Measurements from ENCODE around the gene ALG14.
"Not testable (repeated sequence)": the region's sequence is repeated elsewhere in the genome, so short reads cannot be mapped to it uniquely, and the experiment has no call there.

The ALG14 gene

DNA sequence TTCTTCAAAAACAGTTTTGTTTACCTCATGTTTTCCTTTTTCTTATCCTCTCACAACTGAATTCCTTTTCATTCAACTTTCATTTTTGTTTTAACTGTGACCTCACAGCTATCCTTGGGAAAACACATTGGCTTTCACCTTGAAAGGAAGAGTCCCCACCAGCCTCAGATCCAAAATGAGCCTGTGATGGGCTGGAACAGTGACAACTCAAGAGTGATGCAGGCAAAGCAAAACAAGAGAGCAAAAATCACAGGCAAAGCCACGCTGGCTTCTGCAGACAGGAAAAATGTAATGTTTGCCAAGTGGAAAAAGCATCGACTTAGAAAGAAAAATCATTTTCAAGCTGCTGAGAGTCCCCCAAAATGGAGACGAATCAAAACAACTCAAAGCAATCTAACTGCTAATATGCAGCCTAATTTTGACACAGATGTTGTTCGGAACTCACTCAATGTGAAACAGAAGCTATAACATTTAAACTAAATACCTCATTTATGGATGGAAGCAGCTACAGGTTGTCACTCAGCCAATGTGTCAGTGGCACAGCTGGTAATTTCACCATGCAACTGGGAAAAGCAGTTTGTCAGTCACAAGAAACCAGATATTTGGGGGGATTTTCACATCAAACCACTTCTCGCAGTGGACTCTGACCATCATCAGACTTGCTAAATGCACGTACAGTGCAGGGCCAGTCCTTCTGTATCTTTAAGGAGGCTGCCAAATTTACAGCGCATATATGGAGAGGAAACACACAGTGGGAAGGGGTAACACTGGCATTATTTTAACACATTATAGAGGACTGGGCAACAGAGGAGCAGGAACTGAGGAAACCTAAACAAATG is 50.7 kb downstream of the ALG14 start:
- DNase-seq: no peak
- in situ Hi-C loops (cut with MboI; ENCODE audit: low pct_unique_long_range_greater_than_20kb, low sequenced_read_pairs): no loop called here

DNA sequence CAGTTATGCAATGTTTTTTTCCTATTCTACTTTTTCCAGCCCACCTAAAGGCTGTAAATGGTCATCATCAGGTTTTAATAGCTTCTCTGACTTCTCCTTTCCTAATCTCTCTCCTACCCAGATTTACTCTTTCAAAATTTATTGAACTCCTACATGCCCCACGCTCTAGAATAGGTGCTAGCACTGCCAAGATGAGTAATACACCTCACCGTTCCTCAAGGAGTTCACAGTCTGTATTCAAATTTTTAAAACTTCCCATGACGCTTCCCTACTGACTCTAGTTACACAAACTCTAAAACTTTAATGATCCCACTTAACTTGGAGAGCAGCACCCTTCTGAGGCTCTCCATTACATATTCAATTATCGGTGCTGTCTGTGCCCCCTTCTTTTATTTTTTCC is 51.6 kb downstream of the ALG14 start:
- in situ Hi-C loops (cut with MboI; ENCODE audit: low pct_unique_long_range_greater_than_20kb, low sequenced_read_pairs): no loop called here
- DNase-seq: no peak

DNA sequence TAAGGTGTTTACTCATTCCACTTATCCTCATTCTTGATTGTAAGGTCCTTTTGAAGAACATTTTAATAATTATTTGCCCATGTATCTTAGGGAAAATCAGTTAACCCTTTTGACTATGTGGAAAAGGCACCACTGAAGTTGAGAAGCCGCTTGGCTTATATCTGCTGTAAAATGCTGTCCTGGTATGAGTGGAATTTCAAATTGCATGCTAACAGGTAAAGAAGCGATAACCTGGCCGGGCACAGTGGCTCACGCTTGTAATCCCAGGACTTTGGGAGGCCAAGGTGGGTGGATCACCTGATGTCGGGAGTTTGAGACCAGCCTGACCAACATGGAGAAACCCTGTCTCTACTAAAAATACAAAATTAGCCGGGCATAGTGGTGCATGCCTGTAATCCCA is 53.3 kb downstream of the ALG14 start:
- DNase-seq; in situ Hi-C loops (cut with MboI; ENCODE audit: low pct_unique_long_range_greater_than_20kb, low sequenced_read_pairs): not testable (repeated sequence)

DNA sequence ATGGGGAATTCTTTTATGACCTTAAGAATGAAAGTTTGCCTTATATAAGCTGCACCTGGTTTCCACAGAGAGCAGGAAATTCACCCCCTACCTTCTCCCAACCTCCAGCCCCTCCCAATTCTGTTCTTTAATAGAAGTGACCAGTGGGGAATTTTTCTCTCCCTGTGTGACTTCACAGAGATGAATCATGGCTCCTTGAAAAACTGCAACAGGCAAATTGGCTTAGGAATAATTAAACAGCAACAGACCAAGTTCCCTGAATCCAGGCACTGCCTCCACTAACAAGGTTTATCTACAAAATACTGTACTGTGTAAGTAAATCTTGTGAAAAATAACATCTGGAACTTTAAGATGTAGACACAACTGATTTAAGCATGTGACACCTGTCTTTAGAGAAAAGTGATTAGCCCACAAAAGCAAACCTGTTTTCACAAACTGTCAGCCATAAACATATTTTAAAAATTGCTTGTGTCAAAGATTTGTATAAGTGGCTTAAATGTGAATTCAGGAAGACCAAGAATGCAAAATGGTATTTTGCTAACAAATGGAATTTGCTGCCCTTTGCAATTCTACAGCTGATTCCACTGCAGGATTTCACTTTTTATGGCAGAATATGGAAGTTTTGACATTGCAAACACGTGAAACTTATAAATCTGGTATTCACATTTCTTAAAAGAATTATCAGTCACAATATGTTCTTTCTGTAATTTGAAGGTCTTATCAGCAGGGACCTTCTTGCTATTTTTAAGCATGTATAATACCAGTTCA is 54.0 kb downstream of the ALG14 start:
- DNase-seq: no peak
- in situ Hi-C loops (cut with MboI; ENCODE audit: low pct_unique_long_range_greater_than_20kb, low sequenced_read_pairs): no loop called here

DNA sequence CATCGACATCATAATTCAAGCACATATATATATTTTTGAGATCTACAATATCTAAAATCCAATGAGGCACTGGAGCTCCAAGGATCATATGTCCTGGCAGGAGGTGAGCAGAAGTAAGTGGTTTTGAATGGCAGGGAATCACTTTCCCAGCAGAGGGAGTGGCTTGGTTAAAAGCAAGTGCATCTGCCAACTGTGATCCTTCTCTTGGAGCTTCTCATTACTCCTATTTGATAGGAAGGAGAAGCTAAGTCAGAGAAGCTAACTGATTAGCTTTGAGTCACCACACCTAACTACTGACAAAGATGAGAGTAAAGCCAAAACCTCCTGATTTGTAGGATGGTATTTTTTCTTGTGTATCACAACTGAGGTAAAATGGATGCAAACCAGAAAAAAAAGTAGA is 55.0 kb downstream of the ALG14 start:
- DNase-seq: no peak
- in situ Hi-C loops (cut with MboI; ENCODE audit: low pct_unique_long_range_greater_than_20kb, low sequenced_read_pairs): no loop called here

DNA sequence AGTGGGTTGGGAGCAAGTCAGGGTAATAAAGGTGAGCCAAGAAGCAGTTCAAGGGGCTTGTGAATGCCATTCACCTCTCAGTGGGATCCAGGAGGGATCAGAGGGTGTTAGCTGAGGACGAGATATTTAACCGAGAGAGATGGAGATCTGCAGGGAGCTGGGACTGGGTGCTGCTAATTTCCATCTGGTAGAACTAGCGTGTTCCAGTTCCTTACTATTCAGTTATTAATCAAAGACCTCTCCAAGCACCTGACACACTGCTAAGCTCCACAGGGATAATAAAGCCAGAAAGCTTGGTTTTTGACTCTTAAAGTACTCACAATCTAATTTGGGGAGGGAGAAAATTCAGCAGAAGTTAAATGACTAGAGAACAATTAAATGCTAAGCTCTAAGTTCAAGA is 57.7 kb downstream of the ALG14 start:
- DNase-seq: no peak
- in situ Hi-C loops (cut with MboI; ENCODE audit: low pct_unique_long_range_greater_than_20kb, low sequenced_read_pairs): no loop called here

DNA sequence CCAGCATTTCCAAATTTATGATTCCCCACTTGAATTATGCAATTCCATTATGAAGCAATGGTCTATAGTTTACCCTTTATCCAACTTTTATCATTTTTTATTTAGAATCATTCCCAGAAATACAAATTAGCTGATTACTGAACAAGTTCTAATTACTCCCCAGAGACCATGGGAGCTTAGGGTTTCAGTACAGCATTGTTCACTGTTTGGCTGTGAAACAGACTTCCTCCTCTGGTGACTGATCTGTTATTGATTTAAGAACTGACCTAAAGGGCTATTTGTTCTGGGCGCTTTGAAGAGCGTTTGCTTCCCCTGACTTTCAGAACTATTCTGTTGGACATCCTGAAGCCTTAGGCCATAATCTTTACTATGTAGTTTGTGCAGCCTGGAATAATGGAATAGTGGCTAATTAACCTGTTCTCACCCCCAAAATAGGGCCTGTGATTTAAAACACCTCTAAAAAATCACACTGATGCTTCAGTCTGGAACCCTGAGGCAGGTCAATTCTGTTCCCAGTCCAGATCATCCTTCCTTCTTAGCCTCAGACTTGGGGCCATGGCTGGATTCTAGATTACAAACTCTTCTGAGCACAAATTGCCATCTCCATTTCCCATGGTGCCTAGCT is 58.7 kb downstream of the ALG14 start:
- DNase-seq: no peak
- in situ Hi-C loops (cut with MboI; ENCODE audit: low pct_unique_long_range_greater_than_20kb, low sequenced_read_pairs): no loop called here

DNA sequence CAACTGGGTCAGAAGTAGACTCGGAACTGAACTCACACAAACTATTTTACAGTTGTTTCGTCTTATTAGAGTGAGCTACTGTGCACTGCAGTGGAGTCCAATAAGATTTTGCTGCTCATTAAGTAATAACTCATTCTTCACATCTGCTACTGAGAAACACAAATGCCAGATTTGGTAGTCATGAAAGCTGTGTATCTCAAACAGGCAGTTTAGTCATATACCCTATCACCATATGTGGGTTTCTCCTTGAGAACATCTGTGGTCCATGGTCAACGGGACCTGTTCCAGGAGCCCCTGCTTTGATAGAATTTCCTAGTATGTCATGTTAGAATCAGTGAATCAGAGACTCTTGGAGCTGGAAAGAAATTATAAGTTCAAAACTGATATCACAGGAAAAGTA is 60.4 kb downstream of the ALG14 start:
- no peak for DNase-seq
- in situ Hi-C loops (cut with MboI; ENCODE audit: low pct_unique_long_range_greater_than_20kb, low sequenced_read_pairs): no loop called here

DNA sequence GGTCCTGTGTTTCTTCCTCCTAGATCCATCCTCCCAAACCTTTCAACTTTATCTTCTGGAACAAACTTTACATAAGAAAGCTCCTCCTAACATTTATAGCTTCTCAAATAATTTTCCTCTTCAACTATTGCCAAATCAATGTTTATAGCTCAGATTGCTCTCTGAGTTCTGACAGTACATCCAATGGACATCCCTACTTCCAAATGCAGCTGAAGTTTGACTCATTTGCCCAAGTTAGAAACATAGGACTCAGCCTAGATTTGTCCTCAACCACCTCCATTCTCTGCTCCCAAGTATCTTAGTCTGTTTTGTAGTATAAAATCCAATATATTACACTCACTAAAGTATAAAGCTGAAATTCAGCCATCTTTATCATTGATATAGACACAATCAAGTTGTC is 62.6 kb downstream of the ALG14 start:
- in situ Hi-C loops (cut with MboI; ENCODE audit: low pct_unique_long_range_greater_than_20kb, low sequenced_read_pairs): no loop called here
- no peak for DNase-seq

DNA sequence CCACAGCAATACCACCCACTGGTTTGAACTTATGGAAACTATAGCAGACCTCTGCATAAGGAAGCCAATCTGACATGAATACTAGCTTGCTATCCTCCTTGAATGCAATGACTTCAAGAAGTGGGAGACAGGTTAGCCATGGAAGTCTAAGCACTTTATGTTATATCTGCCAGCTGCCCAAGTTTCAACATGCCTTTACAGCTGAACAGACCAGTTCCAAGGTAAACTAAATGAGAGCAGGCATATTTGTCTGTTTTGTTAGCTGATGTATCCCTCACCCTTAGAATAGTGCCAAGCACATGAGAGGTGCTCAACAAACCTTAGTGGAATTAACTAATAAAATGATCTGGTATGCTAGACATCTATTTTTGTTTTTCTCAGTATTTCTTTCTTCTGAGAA is 65.1 kb downstream of the ALG14 start:
- DNase-seq: no peak

DNA sequence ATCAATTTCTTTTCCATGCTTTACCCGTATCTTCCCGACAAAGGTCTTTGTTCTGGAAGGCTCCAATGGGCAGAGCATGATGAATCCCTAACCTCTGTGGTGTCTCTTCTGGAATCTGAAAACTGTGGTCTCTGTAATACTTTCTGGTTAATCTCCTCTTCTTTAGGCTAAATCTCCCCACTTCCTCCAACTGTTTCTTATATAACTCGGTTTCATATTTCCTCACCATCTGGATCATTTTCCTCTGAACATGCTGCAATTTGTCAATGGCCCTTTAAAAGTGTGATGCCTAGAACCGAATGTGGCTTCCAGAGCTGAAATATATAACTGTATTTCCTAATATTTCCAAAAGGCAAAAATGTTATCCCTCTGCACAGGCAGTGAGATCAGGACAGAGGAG is 66.1 kb downstream of the ALG14 start:
- in situ Hi-C loops (cut with MboI; ENCODE audit: low pct_unique_long_range_greater_than_20kb, low sequenced_read_pairs): no loop called here
- no peak for DNase-seq

More for the DNA sequence above, 65.1 kb downstream of the ALG14 start:
- in situ Hi-C loops (cut with MboI; ENCODE audit: low pct_unique_long_range_greater_than_20kb, low sequenced_read_pairs): no loop called here

DNA sequence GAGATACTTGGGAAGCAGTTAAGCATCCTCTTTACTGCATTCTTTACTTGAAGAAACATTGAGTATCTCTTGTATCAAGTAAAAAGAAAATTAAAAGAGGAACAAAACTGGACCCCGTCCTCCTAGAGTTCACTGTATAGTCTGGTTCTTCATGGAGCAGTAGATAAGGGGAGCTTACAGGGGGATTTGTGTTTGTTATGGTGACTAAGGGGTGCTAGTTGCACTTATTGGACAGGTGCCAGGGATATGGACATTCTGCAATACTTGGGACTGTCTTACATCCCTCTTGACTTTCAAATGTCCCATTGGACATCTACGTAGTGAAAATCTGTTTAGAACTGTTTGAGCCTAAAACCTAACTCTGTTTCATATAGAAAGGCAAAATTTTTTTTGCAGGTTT is 67.2 kb downstream of the ALG14 start:
- in situ Hi-C loops (cut with MboI; ENCODE audit: low pct_unique_long_range_greater_than_20kb, low sequenced_read_pairs): no loop called here
- DNase-seq: no peak

DNA sequence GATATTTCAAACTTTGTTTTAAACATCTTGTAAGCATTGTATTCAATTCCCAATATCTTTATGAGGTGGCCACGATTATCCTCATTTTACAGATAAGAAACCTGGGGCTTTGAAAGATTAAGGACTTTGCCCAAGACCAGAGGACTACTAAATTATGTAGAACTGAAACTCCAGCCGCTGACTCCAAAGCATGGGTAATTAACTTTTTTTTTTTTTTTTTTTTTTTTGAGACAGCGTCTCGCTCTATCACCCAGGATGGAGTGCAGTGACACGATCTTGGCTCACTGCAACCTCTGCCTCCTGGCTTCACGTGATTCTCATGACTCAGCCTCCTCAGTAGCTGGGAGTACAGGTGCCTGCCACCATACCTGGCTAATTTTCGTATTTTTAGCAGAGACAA is 68.7 kb downstream of the ALG14 start:
- DNase-seq: no peak
- in situ Hi-C loops (cut with MboI; ENCODE audit: low pct_unique_long_range_greater_than_20kb, low sequenced_read_pairs): no loop called here

DNA sequence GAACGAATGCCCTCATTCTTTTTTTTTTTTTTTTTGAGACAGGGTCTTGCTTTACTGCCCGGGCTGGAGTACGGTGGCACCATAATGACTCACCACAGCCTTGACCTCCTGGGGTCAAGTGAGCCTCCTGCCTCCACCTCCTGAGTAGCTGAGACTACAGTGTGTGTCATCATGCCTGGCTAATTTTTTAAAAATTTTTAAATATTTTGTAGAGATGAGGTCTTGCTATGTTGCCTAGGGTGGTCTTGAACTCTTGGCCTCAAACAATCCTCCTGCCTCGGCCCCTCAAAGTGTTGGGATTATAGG is 69.4 kb downstream of the ALG14 start:
- DNase-seq: no peak
- in situ Hi-C loops (cut with MboI; ENCODE audit: low pct_unique_long_range_greater_than_20kb, low sequenced_read_pairs): no loop called here

DNA sequence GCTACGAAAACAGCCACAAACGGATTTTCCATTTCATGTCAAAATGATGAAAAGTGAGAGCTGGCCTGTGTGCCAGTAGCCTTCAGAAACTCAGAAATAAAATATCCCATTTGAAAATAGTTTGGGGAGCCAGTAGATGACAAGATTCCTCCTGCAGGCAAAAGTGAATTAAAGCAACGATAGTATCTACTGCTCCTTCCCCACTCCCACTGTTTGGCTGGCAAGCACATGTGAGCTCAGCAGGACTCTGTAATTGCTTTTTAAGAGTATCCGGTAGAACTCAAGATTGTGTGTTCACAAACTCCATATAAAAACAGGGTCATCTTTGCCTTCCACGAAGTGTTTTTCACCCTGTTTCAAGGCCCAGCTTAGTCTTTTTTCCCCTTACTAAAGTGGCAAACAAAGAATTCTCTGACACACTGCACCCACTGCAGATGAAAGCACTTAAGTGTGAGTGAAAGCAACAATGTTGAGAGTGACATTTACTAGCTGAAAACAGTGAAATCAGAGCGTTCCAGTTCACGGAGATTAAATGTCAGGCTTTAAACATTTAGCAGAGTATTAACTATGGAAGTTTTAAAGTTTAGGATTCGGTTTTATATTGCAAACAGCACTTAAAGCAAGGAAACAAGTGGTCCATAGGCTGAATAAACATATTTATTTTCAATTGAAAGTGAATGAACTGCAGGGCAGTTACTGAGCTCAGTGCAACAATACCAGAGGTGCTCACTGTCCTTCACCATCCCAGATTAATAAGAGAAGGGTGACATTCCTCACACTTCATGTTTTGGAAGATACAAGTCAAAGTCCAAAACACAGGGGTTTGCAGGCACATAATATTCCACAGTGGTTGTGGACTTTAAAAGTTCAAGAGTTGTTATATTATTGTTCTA is 70.0 kb downstream of the ALG14 start:
- in situ Hi-C loops (cut with MboI; ENCODE audit: low pct_unique_long_range_greater_than_20kb, low sequenced_read_pairs): no loop called here
- no peak for DNase-seq

DNA sequence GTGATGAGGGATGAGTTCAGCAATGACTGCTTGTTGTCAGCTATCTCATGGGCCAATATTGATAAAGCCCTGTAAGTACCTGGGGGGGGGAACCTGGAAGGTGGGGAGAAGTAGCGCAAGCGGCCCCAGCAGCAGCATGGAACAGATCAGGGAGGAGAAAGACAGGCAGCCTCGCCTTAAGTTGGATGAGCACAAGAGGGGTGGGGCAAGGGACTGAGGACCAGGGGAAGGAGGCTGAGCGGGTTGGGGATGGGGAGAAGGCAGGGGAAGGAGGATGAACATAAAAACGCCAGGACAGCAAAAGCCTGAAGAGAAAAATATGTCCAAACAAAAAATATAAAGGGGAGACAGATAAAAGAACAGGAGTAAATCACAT is 70.6 kb downstream of the ALG14 start:
- in situ Hi-C loops (cut with MboI; ENCODE audit: low pct_unique_long_range_greater_than_20kb, low sequenced_read_pairs): no loop called here
- no peak for DNase-seq

DNA sequence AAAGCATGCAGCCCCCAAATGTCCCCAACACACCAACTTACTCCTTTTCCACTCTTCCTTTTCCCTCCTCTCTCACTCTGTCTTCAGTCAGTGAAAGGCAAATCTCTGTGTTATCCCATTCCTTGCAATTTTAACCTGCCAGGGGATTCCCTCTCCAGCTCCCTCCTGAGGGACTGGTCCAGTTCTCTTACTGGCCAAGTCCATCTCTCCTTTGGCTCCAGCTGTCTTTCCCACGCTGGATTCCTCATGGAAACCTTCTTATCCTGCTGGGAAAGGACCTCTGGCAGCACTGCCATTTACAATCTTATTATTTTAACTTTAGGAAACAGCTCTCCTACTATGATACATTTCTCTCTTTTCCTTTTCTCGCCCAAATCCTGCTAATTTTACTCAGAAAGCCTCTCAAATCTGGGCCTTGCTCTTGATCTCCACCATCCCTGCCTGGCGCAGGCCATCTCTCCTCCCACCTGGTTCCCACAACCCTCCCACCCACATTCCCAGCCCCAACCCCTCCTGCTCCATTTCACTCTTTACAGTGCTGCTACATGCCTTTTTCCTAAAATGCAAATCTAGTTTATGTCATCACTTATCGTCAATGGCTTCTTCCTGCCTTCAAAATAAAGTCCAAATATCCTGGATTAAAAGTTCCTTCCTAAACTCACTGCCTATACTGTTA is 73.2 kb downstream of the ALG14 start:
- in situ Hi-C loops (cut with MboI; ENCODE audit: low pct_unique_long_range_greater_than_20kb, low sequenced_read_pairs): no loop called here
- no peak for DNase-seq

DNA sequence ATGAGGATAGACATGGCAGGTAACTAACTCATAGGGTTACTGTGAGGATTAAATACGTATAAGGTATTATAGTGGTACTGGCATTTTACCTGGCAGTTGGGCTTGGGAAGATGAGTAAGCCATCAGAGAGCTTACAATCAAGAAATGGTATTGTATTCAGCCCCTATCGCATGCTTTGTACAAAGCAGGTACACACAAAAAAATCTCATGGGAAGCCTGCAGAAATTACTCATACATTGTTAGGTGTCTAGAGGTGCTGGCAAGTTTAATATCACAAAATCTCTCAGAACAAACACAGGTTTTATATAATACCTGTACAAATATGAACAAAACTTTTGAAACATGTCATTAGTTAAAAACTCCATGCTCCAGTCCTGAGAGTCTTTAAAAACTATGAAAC is 74.0 kb downstream of the ALG14 start:
- DNase-seq: no peak
- in situ Hi-C loops (cut with MboI; ENCODE audit: low pct_unique_long_range_greater_than_20kb, low sequenced_read_pairs): no loop called here

DNA sequence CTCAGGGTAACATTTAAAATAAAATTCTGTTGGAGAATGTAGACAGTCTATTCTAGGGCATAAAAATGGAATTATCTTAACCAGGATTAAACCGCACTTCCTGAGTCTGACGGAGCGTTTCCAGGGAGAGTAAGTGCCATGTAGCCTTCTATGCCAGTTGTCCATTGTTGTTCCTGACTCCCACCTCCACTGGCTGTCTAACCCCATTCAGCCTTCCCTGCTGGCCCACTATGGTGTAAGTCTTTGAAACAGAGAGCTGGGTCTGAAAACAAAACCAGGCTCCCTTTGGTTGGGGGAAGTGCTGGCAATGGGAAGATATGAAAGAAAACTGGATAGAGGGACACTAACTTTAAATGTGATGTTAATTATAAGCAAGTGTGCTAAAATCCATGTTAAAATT is 74.6 kb downstream of the ALG14 start:
- DNase-seq: no peak
- in situ Hi-C loops (cut with MboI; ENCODE audit: low pct_unique_long_range_greater_than_20kb, low sequenced_read_pairs): no loop called here
